Spleen (tissue), 13 donors: ENCODE data around the gene CASQ1. TPM values are rescaled to one million over a fixed set of nuclear protein-coding genes. Genes with fewer than 3 reads are reported as not detected.

ENCODE experiments used
- DNase-seq: peaks from one replicate; pipeline ENCODE4 v3.0.0-alpha.2; 2020
- H3K27ac ChIP-seq, 8 donors: fragments of 200-600 bp; sonication (generic) in 7 of 8; 1 replicate in 4 of 8; 2 replicates in 4 of 8; pipeline versions ENCODE4 v1.5.0 to v1.8.0; 2016 to 2021; ENCODE audit warnings: inconsistent platforms in 4 of 8, mild to moderate bottlenecking in 4 of 8, moderate library complexity in 1 of 8
- H3K27me3 ChIP-seq, 7 donors: fragments of 200-600 bp; sonication (generic) in 6 of 7; replicated peaks in 1 of 7; 1 replicate in 4 of 7; 2 replicates in 3 of 7; pipeline versions ENCODE4 v1.5.0 to v1.8.0; 2016 to 2021; ENCODE audit warnings: inconsistent platforms in 3 of 7, mild to moderate bottlenecking in 1 of 7
- H3K36me3 ChIP-seq, 6 donors: fragments of 200-600 bp; sonication (generic) in 5 of 6; 1 replicate in 4 of 6; 2 replicates in 2 of 6; pipeline versions ENCODE4 v1.5.0 to v1.8.0; 2016 to 2021; ENCODE audit warnings: inconsistent platforms in 2 of 6
- H3K4me1 ChIP-seq, 6 donors: fragments of 200-600 bp; sonication (generic) in 5 of 6; 1 replicate in 3 of 6; 2 replicates in 3 of 6; pipeline versions ENCODE4 v1.5.0 to v1.8.0; 2016 to 2021; ENCODE audit warnings: inconsistent platforms in 3 of 6
- H3K4me3 ChIP-seq, 8 donors: fragments of 200-600 bp; sonication (generic) in 7 of 8; 1 replicate in 4 of 8; 2 replicates in 4 of 8; pipeline versions ENCODE4 v1.5.0 to v1.8.0; 2016 to 2021; ENCODE audit warnings: inconsistent platforms in 4 of 8, mild to moderate bottlenecking in 4 of 8, moderate library complexity in 2 of 8
- H3K9me3 ChIP-seq, 8 donors: fragments of 200-600 bp; sonication (generic) in 7 of 8; 1 replicate in 4 of 8; 2 replicates in 4 of 8; pipeline versions ENCODE4 v1.5.0 to v1.8.0; 2016 to 2021; ENCODE audit warnings: inconsistent platforms in 4 of 8
- POLR2A ChIP-seq, 3 donors: fragments of 450-650 bp; IDR thresholded peaks; one replicate each; pipeline ENCODE4 v1.5.1; 2017; ENCODE audit warnings: antibody characterized with exemption in 3 of 3, mild to moderate bottlenecking in 1 of 3
- POLR2AphosphoS5 ChIP-seq, 3 donors: sonication (generic); formaldehyde crosslinking; IDR thresholded peaks; one replicate each; pipeline ENCODE4 v1.5.1; 2017; ENCODE audit warnings: antibody characterized with exemption in 3 of 3
- WGBS, 5 donors: extraction: QIAGEN DNeasy Blood & Tissue Kit in 3 of 5; methylation state at CpG; one replicate each; pipeline versions ENCODE4 v1.1.5 to v1.1.7; 2013 to 2018; 5-methylcytosine and 5-hydroxymethylcytosine counted together
- intact Hi-C: fragments of 100-400 bp; cut with DNase I; formaldehyde crosslinking; loops from one replicate; pipeline ENCODE4 v1.15.0; 2023; ENCODE audit warnings: low total_unique reads
- long read RNA-seq, 2 donors: transcript quantifications; one replicate each; lab custom pipeline, GENCODE V29; 2026
- polyA plus RNA-seq, 3 donors: library from polyadenylated mRNA; stranded (reverse); fragments of 200-250 nt; gene quantifications; one replicate each; pipeline ENCODE4 v1.2.1, GENCODE V29; 2013
- total RNA-seq, 7 donors: library from RNA; depleted of rRNA in 3 of 7; stranded (reverse); fragments of >200 nt in 3 of 7; fragmentation: NEBNext Ultra II Directional in 4 of 7; extraction: Animal tissue kit (Norgen Biotek cat#: 25700) in 4 of 7; gene quantifications; one replicate each; pipeline versions ENCODE4 v1.1.0 to v1.2.1, GENCODE V29; 2016 to 2021
- TF ChIP-seq, protein P1 (sequence below), 11 experiments: fragments of 200-600 bp in 7 of 11; fragments of 450-650 bp in 4 of 11; sonication (generic) in 4 of 11; IDR thresholded peaks in 8 of 11; conservative IDR thresholded peaks in 3 of 11; 1 replicate in 7 of 11; 2 replicates in 4 of 11; pipeline versions ENCODE4 v1.4.0 to v1.8.0; 2016 to 2021; ENCODE audit warnings: antibody characterized with exemption in 11 of 11, inconsistent platforms in 4 of 11, mild to moderate bottlenecking in 1 of 11
- donor health status: healthy with polysubstance abuse.
- donor health status: DM: no; HTN: no; CAD: no; lungs with moderate emphysema.
- donor health status: DM: no; HTN: no; CAD: no.
- donor health status: Bipolar disorder and iron deficiency.
- donor health status: healthy.
- donor health status: DM: no; HTN: no; CAD: no.
- donor health status: DM: yes; HTN: yes; CAD: no.

Gene CASQ1
- total RNA-seq (1 to 10 TPM in 1 of 7 donors, under 1 TPM in 3, not detected in 3; 0.37 to 1.1 (median 0.91) TPM), polyA plus RNA-seq (1 to 10 TPM in 2 of 3 donors, under 1 TPM in 1; 0.45 to 1.5 (median 1.5) TPM)
- long read RNA-seq, donor 1: 0 reads
- long read RNA-seq, donor 2: 0 reads

GRCh38 chr1:160189649-160190625, at the start of gene CASQ1:
Gene CASQ1, plus strand, starts transcription at chr1:160190575. Its CDS starts 177 bp downstream, at chr1:160190752.
- H3K4me1 ChIP-seq: peaks cover 0 to 21% (median 12%) of the 10 kb centered on the region in 6 donors
- H3K27ac ChIP-seq: no peak within 1 kb of the TSS
- WGBS, 5 donors: 78 to 83% (median 81%) methylated on average over 14 to 15 of the region's 15 CpGs
- TF ChIP-seq, protein P1, sequence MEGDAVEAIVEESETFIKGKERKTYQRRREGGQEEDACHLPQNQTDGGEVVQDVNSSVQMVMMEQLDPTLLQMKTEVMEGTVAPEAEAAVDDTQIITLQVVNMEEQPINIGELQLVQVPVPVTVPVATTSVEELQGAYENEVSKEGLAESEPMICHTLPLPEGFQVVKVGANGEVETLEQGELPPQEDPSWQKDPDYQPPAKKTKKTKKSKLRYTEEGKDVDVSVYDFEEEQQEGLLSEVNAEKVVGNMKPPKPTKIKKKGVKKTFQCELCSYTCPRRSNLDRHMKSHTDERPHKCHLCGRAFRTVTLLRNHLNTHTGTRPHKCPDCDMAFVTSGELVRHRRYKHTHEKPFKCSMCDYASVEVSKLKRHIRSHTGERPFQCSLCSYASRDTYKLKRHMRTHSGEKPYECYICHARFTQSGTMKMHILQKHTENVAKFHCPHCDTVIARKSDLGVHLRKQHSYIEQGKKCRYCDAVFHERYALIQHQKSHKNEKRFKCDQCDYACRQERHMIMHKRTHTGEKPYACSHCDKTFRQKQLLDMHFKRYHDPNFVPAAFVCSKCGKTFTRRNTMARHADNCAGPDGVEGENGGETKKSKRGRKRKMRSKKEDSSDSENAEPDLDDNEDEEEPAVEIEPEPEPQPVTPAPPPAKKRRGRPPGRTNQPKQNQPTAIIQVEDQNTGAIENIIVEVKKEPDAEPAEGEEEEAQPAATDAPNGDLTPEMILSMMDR (IDR thresholded peaks at IDR 0.05 in 8 of 11, conservative IDR thresholded peaks at IDR 0.05 in 3 of 11): no peak
- TF ChIP-seq POLR2A (IDR thresholded peaks at IDR 0.05) (no peak), POLR2AphosphoS5 (IDR thresholded peaks at IDR 0.05) (no peak)
- H3K9me3 ChIP-seq: no peaks in the 10 kb centered on the region
- no peaks in the 10 kb centered on the region for H3K36me3 ChIP-seq
- H3K27me3 ChIP-seq: no peaks in the 10 kb centered on the region
- intact Hi-C loops: loop anchor here (5.0 to 10.0 kb wide), 3 partner anchors 85 to 187 kb away; no protein-coding TSS in a partner anchor
- H3K4me3 ChIP-seq: no peak within 1 kb of the TSS
- no peak for DNase-seq

DNA sequence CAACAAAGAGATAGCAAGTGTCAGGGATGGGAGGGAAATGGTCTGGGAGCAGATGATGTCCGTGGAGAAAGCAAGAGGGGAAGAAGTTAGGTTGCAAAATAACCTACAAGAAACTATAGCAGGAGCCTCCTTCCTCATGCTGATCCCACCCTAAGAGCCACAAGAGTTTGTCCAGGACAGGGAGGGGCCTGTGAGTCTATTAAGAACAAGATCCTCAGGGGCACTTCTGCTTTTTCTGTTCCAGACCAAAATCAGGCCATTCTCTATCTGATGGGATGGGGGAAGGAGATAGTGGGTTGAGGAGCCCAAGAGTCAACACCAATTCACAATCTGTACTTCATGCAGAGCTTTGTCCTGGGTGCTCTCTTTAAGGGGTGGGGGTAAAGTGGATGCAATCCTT, 46.7 kb upstream of the CASQ1 start:
- intact Hi-C loops: no loop called here
- no peaks in the 10 kb centered on the region for H3K4me1 ChIP-seq
- DNase-seq: no peak

GRCh38 chr1:160144921-160145320, 45.5 kb upstream of the CASQ1 start:
- intact Hi-C loops: no loop called here
- Histone ChIP-seq H3K36me3 (no peaks in the 10 kb centered on the region), H3K27me3 (peaks cover 0 to 14% (median 0%) of the 10 kb centered on the region in 7 donors), H3K4me1 (peaks cover 0 to 4% (median 0%) of the 10 kb centered on the region in 6 donors), H3K4me3 (no peak overlapping the region), H3K9me3 (no peaks in the 10 kb centered on the region), H3K27ac (no peak overlapping the region)
- WGBS, 5 donors: 75 to 89% (median 82%) methylated on average over 4 of the region's 4 CpGs
- DNase-seq: no peak
- no peak for TF ChIP-seq POLR2AphosphoS5 (IDR thresholded peaks at IDR 0.05)
- TF ChIP-seq POLR2A (IDR thresholded peaks at IDR 0.05): no peak
- TF ChIP-seq, protein P1 (IDR thresholded peaks at IDR 0.05 in 8 of 11, conservative IDR thresholded peaks at IDR 0.05 in 3 of 11): no peak

More for the DNA sequence above, 46.7 kb upstream of the CASQ1 start:
- H3K4me3 ChIP-seq: no peak overlapping the region
- H3K36me3 ChIP-seq: no peaks in the 10 kb centered on the region
- 0 to 37% (median 9%) methylated on average over 1 of the region's 1 CpG for WGBS, 5 donors
- H3K9me3 ChIP-seq: no peaks in the 10 kb centered on the region
- TF ChIP-seq POLR2AphosphoS5 (IDR thresholded peaks at IDR 0.05) (no peak), POLR2A (IDR thresholded peaks at IDR 0.05) (no peak)
- TF ChIP-seq, protein P1 (IDR thresholded peaks at IDR 0.05 in 8 of 11, conservative IDR thresholded peaks at IDR 0.05 in 3 of 11): no peak
- H3K27me3 ChIP-seq: peaks cover 0 to 14% (median 0%) of the 10 kb centered on the region in 7 donors
- H3K27ac ChIP-seq: no peak overlapping the region

DNA sequence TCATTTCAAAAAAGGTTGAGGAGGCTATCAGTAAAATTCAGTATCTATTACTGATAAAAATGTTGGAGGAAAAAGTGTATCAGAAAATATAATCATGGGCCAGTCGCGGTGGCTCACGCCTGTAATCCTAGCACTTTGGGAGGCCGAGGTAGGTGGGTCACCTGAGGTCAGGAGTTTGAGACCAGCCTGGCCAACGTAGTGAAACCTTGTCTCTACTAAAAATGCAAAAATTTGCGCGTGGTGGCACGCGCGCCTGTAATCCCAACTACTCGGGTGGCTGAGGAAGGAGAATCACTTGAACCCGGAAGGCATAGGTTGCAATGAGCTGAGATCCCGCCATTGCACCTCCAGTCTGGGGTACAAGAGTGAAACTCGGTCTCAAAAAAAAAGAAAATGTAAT, 44.3 kb upstream of the CASQ1 start:
- Histone ChIP-seq H3K9me3 (no peaks in the 10 kb centered on the region), H3K27me3 (peaks cover 0 to 6% (median 0%) of the 10 kb centered on the region in 7 donors), H3K27ac (no peak overlapping the region), H3K4me1 (peaks cover 0 to 4% (median 0%) of the 10 kb centered on the region in 6 donors), H3K36me3 (no peaks in the 10 kb centered on the region), H3K4me3 (no peak overlapping the region)
- WGBS, 5 donors: 91 to 97% (median 93%) methylated on average over 14 of the region's 14 CpGs
- intact Hi-C loops: no loop called here
- no peak for DNase-seq
- TF ChIP-seq POLR2AphosphoS5 (IDR thresholded peaks at IDR 0.05) (no peak), POLR2A (IDR thresholded peaks at IDR 0.05) (no peak)
- TF ChIP-seq, protein P1 (IDR thresholded peaks at IDR 0.05 in 8 of 11, conservative IDR thresholded peaks at IDR 0.05 in 3 of 11): no peak
